SK-N-SH treated with all-trans-retinoic acid at 6 μM for 48 hours (cell line): ENCODE data around the gene KERA.

Experiments used
- ARNTL ChIP-seq: fragments of 450-650 bp; formaldehyde crosslinking; IDR thresholded peaks from 2 replicates; pipeline ENCODE4 v1.5.0; 2020; ENCODE audit warnings: low read depth, mild to moderate bottlenecking, moderate library complexity, borderline replicate concordance
- ESRRG ChIP-seq: fragments of 250-450 bp; sonication (Bioruptor Pico); IDR thresholded peaks from 2 replicates; pipeline ENCODE4 v1.6.1; 2021; ENCODE audit warnings: mild to moderate bottlenecking
- ZC3H10 ChIP-seq: fragments of 250-450 bp; sonication (Bioruptor Pico); IDR thresholded peaks from 2 replicates; pipeline ENCODE4 v1.5.1; 2021; ENCODE audit warnings: mild to moderate bottlenecking, moderate library complexity
- ZFP3 ChIP-seq: fragments of 250-450 bp; sonication (Bioruptor Pico); IDR thresholded peaks from 2 replicates; pipeline ENCODE4 v1.5.0; 2020; ENCODE audit warnings: mild to moderate bottlenecking, moderate library complexity
- ZNF70 ChIP-seq: fragments of 450-650 bp; formaldehyde crosslinking; IDR thresholded peaks from 2 replicates; pipeline ENCODE4 v1.5.0; 2020; ENCODE audit warnings: mild to moderate bottlenecking, moderate library complexity
- TF ChIP-seq, protein P1 (sequence below): fragments of 250-450 bp; sonication (Bioruptor Pico); IDR thresholded peaks from 2 replicates; pipeline ENCODE4 v1.8.0; 2020; ENCODE audit warnings: mild to moderate bottlenecking, moderate library complexity, borderline replicate concordance
- TF ChIP-seq, protein P2 (sequence below): fragments of 250-450 bp; sonication (Bioruptor Pico); IDR thresholded peaks from 2 replicates; pipeline ENCODE4 v1.5.1; 2020; ENCODE audit warnings: low read depth, mild to moderate bottlenecking, moderate library complexity

DNA sequence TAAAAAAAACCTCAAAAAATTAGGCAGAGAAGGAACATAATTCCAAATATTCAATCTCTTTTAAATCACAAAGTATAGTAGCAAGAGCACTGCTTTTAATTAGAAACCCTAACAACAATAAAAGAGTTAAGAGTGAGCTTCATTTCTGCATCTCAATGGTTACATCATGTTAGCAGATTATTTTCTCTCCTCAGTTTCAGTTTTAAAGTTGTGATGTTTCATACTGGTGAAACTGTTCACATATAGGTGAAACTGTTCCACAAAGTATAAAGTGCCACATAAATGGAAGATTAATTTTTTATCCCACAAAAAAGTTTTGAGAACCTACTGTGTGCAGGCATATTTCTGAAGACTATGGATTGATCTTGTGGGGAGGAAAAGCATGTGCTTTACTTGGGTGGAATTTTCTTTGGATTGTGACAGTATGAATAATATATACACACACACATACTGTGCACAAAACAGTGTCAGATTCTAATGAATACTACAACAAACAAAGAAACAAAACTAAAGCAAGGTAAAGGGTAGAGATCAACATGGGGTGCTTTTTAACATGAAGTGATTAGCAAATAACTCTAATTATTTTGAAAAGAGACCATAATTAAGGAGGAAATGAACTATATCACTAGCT, 36.3 kb upstream of the KERA start:
- TF ChIP-seq ZNF70 (no peak), ZC3H10 (CRISPR knock-in tag) (no peak), ZFP3 (no peak), ARNTL (CRISPR knock-in tag) (no peak), ESRRG (CRISPR knock-in tag) (no peak)
- TF ChIP-seq, protein P1, sequence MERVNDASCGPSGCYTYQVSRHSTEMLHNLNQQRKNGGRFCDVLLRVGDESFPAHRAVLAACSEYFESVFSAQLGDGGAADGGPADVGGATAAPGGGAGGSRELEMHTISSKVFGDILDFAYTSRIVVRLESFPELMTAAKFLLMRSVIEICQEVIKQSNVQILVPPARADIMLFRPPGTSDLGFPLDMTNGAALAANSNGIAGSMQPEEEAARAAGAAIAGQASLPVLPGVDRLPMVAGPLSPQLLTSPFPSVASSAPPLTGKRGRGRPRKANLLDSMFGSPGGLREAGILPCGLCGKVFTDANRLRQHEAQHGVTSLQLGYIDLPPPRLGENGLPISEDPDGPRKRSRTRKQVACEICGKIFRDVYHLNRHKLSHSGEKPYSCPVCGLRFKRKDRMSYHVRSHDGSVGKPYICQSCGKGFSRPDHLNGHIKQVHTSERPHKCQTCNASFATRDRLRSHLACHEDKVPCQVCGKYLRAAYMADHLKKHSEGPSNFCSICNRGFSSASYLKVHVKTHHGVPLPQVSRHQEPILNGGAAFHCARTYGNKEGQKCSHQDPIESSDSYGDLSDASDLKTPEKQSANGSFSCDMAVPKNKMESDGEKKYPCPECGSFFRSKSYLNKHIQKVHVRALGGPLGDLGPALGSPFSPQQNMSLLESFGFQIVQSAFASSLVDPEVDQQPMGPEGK: no peak
- TF ChIP-seq, protein P2, sequence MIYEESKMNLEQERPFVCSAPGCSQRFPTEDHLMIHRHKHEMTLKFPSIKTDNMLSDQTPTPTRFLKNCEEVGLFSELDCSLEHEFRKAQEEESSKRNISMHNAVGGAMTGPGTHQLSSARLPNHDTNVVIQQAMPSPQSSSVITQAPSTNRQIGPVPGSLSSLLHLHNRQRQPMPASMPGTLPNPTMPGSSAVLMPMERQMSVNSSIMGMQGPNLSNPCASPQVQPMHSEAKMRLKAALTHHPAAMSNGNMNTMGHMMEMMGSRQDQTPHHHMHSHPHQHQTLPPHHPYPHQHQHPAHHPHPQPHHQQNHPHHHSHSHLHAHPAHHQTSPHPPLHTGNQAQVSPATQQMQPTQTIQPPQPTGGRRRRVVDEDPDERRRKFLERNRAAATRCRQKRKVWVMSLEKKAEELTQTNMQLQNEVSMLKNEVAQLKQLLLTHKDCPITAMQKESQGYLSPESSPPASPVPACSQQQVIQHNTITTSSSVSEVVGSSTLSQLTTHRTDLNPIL (CRISPR knock-in tag): no peak
